Right lobe of liver (tissue), 4 donors: ENCODE measurements around the gene PRRX1.

Experiments used
- POLR2A ChIP-seq: fragments of 450-650 bp; IDR thresholded peaks from one replicate; pipeline ENCODE4 v1.6.1; 2017; ENCODE audit warnings: antibody characterized with exemption, mild to moderate bottlenecking
- TF ChIP-seq, protein P1 (sequence below), 4 donors: fragments of 200-600 bp in 3 of 4; fragments of 450-650 bp in 1 of 4; IDR thresholded peaks; one replicate each; pipeline versions ENCODE4 v1.5.1 to v1.8.0; 2016 to 2022; ENCODE audit warnings: antibody characterized with exemption in 4 of 4, mild to moderate bottlenecking in 2 of 4
- donor health status: DM: no; HTN: no; CAD: no.
- donor health status: DM: no; HTN: no; CAD: no.
- donor health status: DM: no; HTN: yes; CAD: no.

DNA sequence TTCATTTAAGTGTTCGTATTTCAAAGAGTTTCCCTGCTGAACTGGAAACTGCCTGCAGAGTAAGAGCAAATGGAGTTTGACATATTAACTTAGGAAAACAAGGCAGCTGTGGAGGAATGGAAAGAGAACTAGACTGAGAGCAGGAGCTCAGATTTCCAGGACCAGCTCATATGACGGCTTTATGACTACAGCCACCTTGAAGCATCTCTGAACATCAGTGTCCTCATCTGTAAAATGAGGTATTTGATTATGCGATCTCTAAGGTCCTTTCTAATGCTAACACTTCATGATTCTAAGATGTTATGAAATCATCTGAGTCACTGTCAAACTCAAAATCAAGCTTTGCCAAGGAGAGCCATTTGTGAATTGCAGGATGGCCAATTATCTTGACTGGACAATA, 112.3 kb downstream of the PRRX1 start:
- no peak for TF ChIP-seq POLR2A
- TF ChIP-seq, protein P1, sequence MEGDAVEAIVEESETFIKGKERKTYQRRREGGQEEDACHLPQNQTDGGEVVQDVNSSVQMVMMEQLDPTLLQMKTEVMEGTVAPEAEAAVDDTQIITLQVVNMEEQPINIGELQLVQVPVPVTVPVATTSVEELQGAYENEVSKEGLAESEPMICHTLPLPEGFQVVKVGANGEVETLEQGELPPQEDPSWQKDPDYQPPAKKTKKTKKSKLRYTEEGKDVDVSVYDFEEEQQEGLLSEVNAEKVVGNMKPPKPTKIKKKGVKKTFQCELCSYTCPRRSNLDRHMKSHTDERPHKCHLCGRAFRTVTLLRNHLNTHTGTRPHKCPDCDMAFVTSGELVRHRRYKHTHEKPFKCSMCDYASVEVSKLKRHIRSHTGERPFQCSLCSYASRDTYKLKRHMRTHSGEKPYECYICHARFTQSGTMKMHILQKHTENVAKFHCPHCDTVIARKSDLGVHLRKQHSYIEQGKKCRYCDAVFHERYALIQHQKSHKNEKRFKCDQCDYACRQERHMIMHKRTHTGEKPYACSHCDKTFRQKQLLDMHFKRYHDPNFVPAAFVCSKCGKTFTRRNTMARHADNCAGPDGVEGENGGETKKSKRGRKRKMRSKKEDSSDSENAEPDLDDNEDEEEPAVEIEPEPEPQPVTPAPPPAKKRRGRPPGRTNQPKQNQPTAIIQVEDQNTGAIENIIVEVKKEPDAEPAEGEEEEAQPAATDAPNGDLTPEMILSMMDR (IDR thresholded peaks at IDR 0.05) = no peak
